Chondrocyte (in vitro differentiated cells): ENCODE measurements around the gene FBL. TPM values are rescaled to one million over a fixed set of nuclear protein-coding genes. Genes with fewer than 3 reads are reported as not detected.
"Not testable (repeated sequence)": the region's sequence is repeated elsewhere in the genome, so short reads cannot be mapped to it uniquely, and the experiment has no call there.

Experiments
- DNase-seq: peaks from one replicate; pipeline ENCODE4 v3.0.0; 2021; ENCODE audit warnings: mixed read lengths, low spot score
- H3K27ac Mint-ChIP-seq: one replicate; pipeline ENCODE4 v1.8.0; 2021; ENCODE audit warnings: mild to moderate bottlenecking, moderate library complexity, mixed read lengths; ENCODE audit not compliant: unreplicated experiment
- H3K27me3 Mint-ChIP-seq: 2 replicates; pipeline ENCODE4 v1.8.0; 2021; ENCODE audit warnings: low read depth, mixed read lengths
- H3K36me3 Mint-ChIP-seq: 2 replicates; pipeline ENCODE4 v1.8.0; 2021; ENCODE audit warnings: low read depth, mixed read lengths
- H3K4me1 Mint-ChIP-seq: 2 replicates; pipeline ENCODE4 v1.8.0; 2021; ENCODE audit warnings: low read depth, mild to moderate bottlenecking, mixed read lengths
- H3K4me3 Mint-ChIP-seq: one replicate; pipeline ENCODE4 v1.8.0; 2021; ENCODE audit warnings: mild to moderate bottlenecking, moderate library complexity, mixed read lengths; ENCODE audit not compliant: unreplicated experiment
- H3K9me3 Mint-ChIP-seq: 2 replicates; pipeline ENCODE4 v1.8.0; 2021; ENCODE audit warnings: low read depth, mixed read lengths
- CTCF ChIP-seq: fragments of 200-600 bp; sonication (generic); IDR thresholded peaks from 2 replicates; pipeline ENCODE4 v1.5.0; 2021; ENCODE audit warnings: antibody characterized with exemption, mild to moderate bottlenecking, moderate library complexity
- total RNA-seq: library from RNA; stranded (reverse); gene quantifications from 3 replicates; pipeline ENCODE4 v1.2.1, GENCODE V29; 2021

Gene FBL
- total RNA-seq, 1 donor from 2014 or later = 104 TPM

- peak; percentile 88 for DNase-seq
- H3K27me3 Mint-ChIP-seq, H3K36me3 Mint-ChIP-seq, H3K27ac Mint-ChIP-seq, H3K4me3 Mint-ChIP-seq, H3K9me3 Mint-ChIP-seq, H3K4me1 Mint-ChIP-seq: not testable (repeated sequence)
Measured at GRCh38 chr19:39875401-39875864, 29.3 kb upstream of the FBL start.

GRCh38 chr19:39874404-39874803 is 28.2 kb upstream of the FBL start:
- no peak for TF ChIP-seq CTCF
- H3K36me3 Mint-ChIP-seq = no peaks in the 10 kb centered on the region
- peaks cover 6% of the 10 kb centered on the region for H3K27me3 Mint-ChIP-seq
- no peak for DNase-seq
- H3K4me3 Mint-ChIP-seq = no peak overlapping the region
- H3K9me3 Mint-ChIP-seq = no peaks in the 10 kb centered on the region
- no peaks in the 10 kb centered on the region for H3K4me1 Mint-ChIP-seq
- H3K27ac Mint-ChIP-seq = no peak overlapping the region

- TF ChIP-seq CTCF = no peak
- Mint-ChIP-seq H3K9me3 (no peaks in the 10 kb centered on the region), H3K4me3 (no peak overlapping the region), H3K36me3 (no peaks in the 10 kb centered on the region), H3K27ac (no peak overlapping the region), H3K27me3 (peaks cover 4% of the 10 kb centered on the region), H3K4me1 (no peaks in the 10 kb centered on the region)
- DNase-seq = peak; percentile 73
Measured at GRCh38 chr19:39873385-39873784, 27.2 kb upstream of the FBL start.

GRCh38 chr19:39871886-39872866 is 26.0 kb upstream of the FBL start:
- H3K9me3 Mint-ChIP-seq = no peaks in the 10 kb centered on the region
- no peaks in the 10 kb centered on the region for H3K36me3 Mint-ChIP-seq
- peaks cover under 1% of the 10 kb centered on the region for H3K27me3 Mint-ChIP-seq
- TF ChIP-seq CTCF = no peak
- no peaks in the 10 kb centered on the region for H3K4me1 Mint-ChIP-seq
- H3K4me3 Mint-ChIP-seq = no peak overlapping the region
- DNase-seq = peak; percentile 82
- H3K27ac Mint-ChIP-seq = no peak overlapping the region

- Mint-ChIP-seq H3K9me3 (no peaks in the 10 kb centered on the region), H3K4me3 (no peak overlapping the region), H3K36me3 (no peaks in the 10 kb centered on the region), H3K27ac (no peak overlapping the region), H3K4me1 (no peaks in the 10 kb centered on the region), H3K27me3 (no peaks in the 10 kb centered on the region)
- no peak for TF ChIP-seq CTCF
- DNase-seq = peak; percentile 32
Measured at GRCh38 chr19:39871362-39871761, 25.2 kb upstream of the FBL start.
